ENCODE results near the gene CAPZB.

GRCh38 chr1:19481826-19482398 lies 3.4 kb downstream of the CAPZB start:
- TF ChIP-seq CTCF (conservative IDR thresholded peaks at IDR 0.05 in 1 of 2, IDR thresholded peaks at IDR 0.05 in 1 of 2; ENCODE audit: extremely low read depth in 1 of 2, insufficient read depth in 1 of 2, low read depth in 1 of 2, low read length in 2 of 2): no peak
- TF ChIP-seq EZH2 (IDR thresholded peaks at IDR 0.05; ENCODE audit: borderline replicate concordance, low read length): no peak

All from mammary epithelial cell (primary cell).